Chondrocyte (in vitro differentiated cells): ENCODE measurements around the gene TMEM156. TPM values are rescaled to one million over a fixed set of nuclear protein-coding genes. Genes with fewer than 3 reads are reported as not detected.

Experiments used
- DNase-seq: peaks from one replicate; pipeline ENCODE4 v3.0.0; 2021; ENCODE audit warnings: mixed read lengths, low spot score
- H3K27ac Mint-ChIP-seq: one replicate; pipeline ENCODE4 v1.8.0; 2021; ENCODE audit warnings: mild to moderate bottlenecking, moderate library complexity, mixed read lengths; ENCODE audit not compliant: unreplicated experiment
- H3K27me3 Mint-ChIP-seq: 2 replicates; pipeline ENCODE4 v1.8.0; 2021; ENCODE audit warnings: low read depth, mixed read lengths
- H3K36me3 Mint-ChIP-seq: 2 replicates; pipeline ENCODE4 v1.8.0; 2021; ENCODE audit warnings: low read depth, mixed read lengths
- H3K4me1 Mint-ChIP-seq: 2 replicates; pipeline ENCODE4 v1.8.0; 2021; ENCODE audit warnings: low read depth, mild to moderate bottlenecking, mixed read lengths
- H3K4me3 Mint-ChIP-seq: one replicate; pipeline ENCODE4 v1.8.0; 2021; ENCODE audit warnings: mild to moderate bottlenecking, moderate library complexity, mixed read lengths; ENCODE audit not compliant: unreplicated experiment
- H3K9me3 Mint-ChIP-seq: 2 replicates; pipeline ENCODE4 v1.8.0; 2021; ENCODE audit warnings: low read depth, mixed read lengths
- total RNA-seq: library from RNA; stranded (reverse); gene quantifications from 3 replicates; pipeline ENCODE4 v1.2.1, GENCODE V29; 2021
- TF ChIP-seq, protein P1 (sequence below): fragments of 200-600 bp; sonication (generic); IDR thresholded peaks from 2 replicates; pipeline ENCODE4 v1.5.0; 2021; ENCODE audit warnings: antibody characterized with exemption, mild to moderate bottlenecking, moderate library complexity

The TMEM156 gene
- total RNA-seq, 1 donor from 2014 or later = 0.32 TPM

DNA sequence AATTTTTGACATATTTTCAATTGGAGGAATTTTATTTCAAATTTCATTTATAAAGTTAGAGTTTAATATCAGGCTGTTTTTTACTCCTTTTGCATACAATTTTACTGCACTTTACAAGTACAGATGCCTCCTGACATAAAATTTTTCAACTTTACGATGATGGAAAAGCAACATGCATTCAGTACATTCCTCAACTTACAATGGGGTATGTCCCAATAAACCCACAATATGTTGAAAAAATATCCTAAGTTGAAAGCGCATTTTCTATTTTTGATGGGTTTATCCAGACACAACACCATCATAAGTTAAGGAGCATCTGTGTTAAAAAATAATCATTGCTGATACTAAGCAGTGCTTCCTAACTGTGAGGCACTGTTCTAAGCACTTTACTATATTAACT lies 34.2 kb upstream of the TMEM156 start:
- TF ChIP-seq, protein P1, sequence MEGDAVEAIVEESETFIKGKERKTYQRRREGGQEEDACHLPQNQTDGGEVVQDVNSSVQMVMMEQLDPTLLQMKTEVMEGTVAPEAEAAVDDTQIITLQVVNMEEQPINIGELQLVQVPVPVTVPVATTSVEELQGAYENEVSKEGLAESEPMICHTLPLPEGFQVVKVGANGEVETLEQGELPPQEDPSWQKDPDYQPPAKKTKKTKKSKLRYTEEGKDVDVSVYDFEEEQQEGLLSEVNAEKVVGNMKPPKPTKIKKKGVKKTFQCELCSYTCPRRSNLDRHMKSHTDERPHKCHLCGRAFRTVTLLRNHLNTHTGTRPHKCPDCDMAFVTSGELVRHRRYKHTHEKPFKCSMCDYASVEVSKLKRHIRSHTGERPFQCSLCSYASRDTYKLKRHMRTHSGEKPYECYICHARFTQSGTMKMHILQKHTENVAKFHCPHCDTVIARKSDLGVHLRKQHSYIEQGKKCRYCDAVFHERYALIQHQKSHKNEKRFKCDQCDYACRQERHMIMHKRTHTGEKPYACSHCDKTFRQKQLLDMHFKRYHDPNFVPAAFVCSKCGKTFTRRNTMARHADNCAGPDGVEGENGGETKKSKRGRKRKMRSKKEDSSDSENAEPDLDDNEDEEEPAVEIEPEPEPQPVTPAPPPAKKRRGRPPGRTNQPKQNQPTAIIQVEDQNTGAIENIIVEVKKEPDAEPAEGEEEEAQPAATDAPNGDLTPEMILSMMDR = no peak
- no peak for DNase-seq
- Mint-ChIP-seq H3K27me3 (no peaks in the 10 kb centered on the region), H3K36me3 (no peaks in the 10 kb centered on the region), H3K9me3 (no peaks in the 10 kb centered on the region), H3K27ac (no peak overlapping the region), H3K4me1 (peaks cover 34% of the 10 kb centered on the region), H3K4me3 (no peak overlapping the region)

DNA sequence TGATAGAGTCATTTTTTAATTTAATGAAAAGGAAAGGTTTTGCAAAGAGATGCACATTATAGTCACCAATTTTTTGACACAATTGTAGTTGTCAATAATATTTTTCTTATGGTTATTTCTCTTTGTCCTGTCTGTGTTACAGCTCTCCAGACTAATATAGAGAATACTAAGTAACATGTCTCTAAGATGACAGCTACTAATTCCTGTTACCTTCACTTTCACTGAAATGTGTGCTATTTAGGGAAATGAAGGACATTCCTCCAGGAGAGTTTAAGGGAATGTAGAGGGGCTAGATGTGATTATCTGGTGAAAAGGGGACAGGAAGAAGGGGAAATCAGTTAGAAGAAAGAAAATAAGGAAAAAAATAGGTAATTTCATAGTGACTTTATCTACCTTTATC lies 31.2 kb upstream of the TMEM156 start:
- Mint-ChIP-seq H3K27me3 (no peaks in the 10 kb centered on the region), H3K4me3 (no peak overlapping the region), H3K36me3 (no peaks in the 10 kb centered on the region), H3K27ac (no peak overlapping the region), H3K4me1 (peaks cover 28% of the 10 kb centered on the region), H3K9me3 (no peaks in the 10 kb centered on the region)
- no peak for DNase-seq
- TF ChIP-seq, protein P1 = no peak

DNA sequence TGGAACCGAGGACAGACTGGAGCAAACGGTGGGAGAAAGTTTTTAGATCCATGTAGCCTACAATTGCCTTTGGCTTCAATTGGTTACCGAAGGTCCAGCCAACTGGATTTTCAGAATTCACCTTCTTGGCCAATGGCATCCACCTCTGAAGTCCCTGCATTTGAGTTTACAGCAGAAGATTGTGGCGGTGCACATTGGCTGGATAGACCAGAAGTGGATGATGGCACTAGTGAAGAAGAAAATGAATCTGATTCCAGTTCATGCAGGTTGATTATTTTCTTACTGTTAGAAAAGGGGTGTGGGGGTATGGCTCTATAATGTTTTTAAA lies 30.5 kb upstream of the TMEM156 start:
- Mint-ChIP-seq H3K36me3 (no peaks in the 10 kb centered on the region), H3K27ac (peak overlapping the region; percentile 52), H3K4me1 (peaks cover 24% of the 10 kb centered on the region), H3K27me3 (no peaks in the 10 kb centered on the region), H3K4me3 (no peak overlapping the region), H3K9me3 (no peaks in the 10 kb centered on the region)
- TF ChIP-seq, protein P1 = no peak
- DNase-seq = no peak

DNA sequence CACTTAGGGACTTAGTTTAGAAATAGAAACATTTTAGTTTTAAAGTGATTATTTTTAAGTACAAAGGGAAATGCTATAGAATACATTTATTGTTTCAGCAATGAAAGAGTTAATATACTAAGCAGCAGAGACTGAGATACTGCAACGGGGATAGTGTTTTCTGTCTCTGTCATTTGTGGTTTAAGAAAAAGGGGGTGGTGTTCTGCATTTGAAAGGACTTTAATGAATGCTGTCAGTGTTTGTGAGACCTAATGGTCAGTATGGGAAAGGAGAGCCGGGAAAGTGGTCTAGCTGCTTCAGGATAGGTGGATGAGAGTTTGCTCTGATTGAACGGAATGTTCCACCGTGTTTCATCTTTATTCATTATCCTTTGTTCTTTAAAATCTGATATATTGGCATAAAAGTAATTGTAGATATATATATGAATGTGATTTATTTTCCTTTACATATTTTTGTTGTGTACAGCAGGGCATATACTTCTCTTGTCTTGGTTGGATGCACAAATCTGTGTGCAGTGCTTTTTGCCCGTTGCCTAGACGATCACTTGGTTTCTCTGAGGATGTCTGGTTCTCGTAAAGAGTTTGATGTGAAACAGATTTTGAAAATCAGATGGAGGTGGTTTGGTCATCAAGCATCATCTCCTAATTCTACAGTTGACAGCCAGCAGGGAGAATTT lies 30.0 kb upstream of the TMEM156 start, which contains the start of gene KLHL5:
Gene KLHL5, plus strand, starts transcription at position 139 of the 676 bp plus-strand sequence. Its CDS starts 421 bp downstream, at position 560.
- no peaks in the 10 kb centered on the region for H3K27me3 Mint-ChIP-seq
- peak within 1 kb of the TSS; percentile 10 for H3K4me3 Mint-ChIP-seq
- DNase-seq = no peak
- H3K27ac Mint-ChIP-seq = peak within 1 kb of the TSS; percentile 52
- H3K36me3 Mint-ChIP-seq = no peaks in the 10 kb centered on the region
- no peaks in the 10 kb centered on the region for H3K9me3 Mint-ChIP-seq
- TF ChIP-seq, protein P1 = no peak
- H3K4me1 Mint-ChIP-seq = peaks cover 19% of the 10 kb centered on the region

DNA sequence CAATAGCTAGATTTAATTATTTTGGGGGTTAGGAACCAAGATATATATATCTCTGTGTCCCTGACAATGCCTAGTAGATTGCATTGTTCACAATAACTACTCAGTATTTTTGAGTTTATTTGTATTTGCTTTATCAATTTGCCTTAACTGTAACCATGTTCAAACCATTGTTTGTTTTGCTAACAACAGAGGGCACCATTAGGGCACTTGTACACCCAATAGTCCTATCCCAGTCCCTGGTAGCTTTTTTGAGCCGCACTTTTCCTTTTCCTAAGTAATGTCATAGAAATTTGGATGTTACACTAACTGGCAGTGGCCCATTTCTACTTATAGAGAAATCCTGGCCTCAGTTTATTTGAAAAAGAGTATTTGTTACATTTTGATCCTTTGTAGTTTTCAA lies 29.2 kb upstream of the TMEM156 start:
- TF ChIP-seq, protein P1 = no peak
- Mint-ChIP-seq H3K27me3 (no peaks in the 10 kb centered on the region), H3K27ac (no peak overlapping the region), H3K9me3 (no peaks in the 10 kb centered on the region), H3K4me1 (peaks cover 16% of the 10 kb centered on the region), H3K4me3 (no peak overlapping the region), H3K36me3 (no peaks in the 10 kb centered on the region)
- no peak for DNase-seq
